Measurements from ENCODE around the gene MYH10.

- TF ChIP-seq EZH2phosphoT487 (IDR thresholded peaks at IDR 0.05; ENCODE audit: insufficient read depth, low read depth) (no peak), EZH2 (IDR thresholded peaks at IDR 0.05; ENCODE audit: insufficient read depth, poor library complexity, severe bottlenecking) (no peak)
These were observed 20.6 kb downstream of the MYH10 start for GRCh38 chr17:8609910-8610309.
